ENCODE results near the gene SLC22A5. TPM values are rescaled to one million over a fixed set of nuclear protein-coding genes. Genes with fewer than 3 reads are reported as not detected.

The SLC22A5 gene
- total and polyA plus RNA-seq, 2 of the 8 experiments (the other 6 are each of a cell fraction or from before 2014, with no cell fraction given) = 4.0 to 9.0 TPM

GRCh38 chr5:132418881-132419280, 49.4 kb downstream of the SLC22A5 start (continued):
- no peak for TF ChIP-seq SIX5 (IDR thresholded peaks at IDR 0.05; ENCODE audit: low read depth, low read length)

All from H1 (cell line).